ENCODE measurements around the gene RASGRF1. TPM values are rescaled to one million over a fixed set of nuclear protein-coding genes. Genes with fewer than 3 reads are reported as not detected.

RASGRF1 gene
- polyA plus RNA-seq, result 42.9 and 50.3 TPM in 2 replicates

DNA sequence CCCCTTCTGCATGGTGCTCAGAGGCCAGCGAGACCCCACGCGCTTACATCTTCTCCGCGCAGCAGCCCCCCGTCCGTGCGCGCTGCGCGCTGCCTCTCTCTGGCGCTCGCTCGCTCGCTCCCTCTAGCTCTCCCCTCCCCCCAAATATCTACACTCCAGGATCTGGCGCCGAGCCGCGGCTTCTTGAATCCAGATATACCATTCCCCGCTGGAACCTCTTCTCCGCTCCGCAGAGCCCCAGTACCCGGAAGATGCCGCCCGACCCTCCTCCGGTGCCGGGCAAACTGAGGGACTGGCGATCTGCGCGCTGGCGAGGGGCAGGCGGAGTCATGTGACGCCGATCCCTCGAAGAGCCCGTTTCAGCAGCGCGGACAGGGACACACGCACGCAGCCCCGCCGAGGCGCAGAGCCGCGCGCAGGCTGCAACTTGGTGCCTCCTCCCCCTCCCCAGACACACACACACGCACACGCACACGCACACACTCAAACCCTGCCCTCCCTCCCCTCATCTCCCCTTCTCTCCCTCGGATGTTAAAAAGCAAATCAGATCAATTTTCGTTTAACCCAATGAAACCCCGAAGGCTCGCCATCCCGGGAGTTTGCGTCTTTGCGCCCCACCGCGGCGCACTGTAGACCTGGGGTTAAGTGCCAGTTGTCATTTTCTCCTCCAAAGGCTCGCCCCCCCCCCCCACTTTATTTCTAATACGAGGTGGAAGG, at the start of gene RASGRF1:
RASGRF1 (minus strand) TSS at position 294 of the 717 bp plus-strand sequence; CDS start at position 12, 282 bp downstream.

GRCh38 chr15:78944669-78945407, 145.7 kb downstream of the RASGRF1 start, which contains the start of gene CTSH:
TSS of gene CTSH (minus strand) at chr15:78945046. CDS start at chr15:78944981, 65 bp downstream.

Other genes starting within 250 kb of the RASGRF1 start
- gene MORF4L1, start 217.9 kb downstream of the RASGRF1 start, polyA plus RNA-seq, result 468 and 511 TPM in 2 replicates
- 3.6 and 13.2 TPM in 2 replicates for gene CTSH, start 145.7 kb downstream of the RASGRF1 start, polyA plus RNA-seq
- gene ANKRD34C, start 191.9 kb upstream of the RASGRF1 start, polyA plus RNA-seq, result 4.0 and 5.0 TPM in 2 replicates
- gene TMED3, start 220.3 kb upstream of the RASGRF1 start, polyA plus RNA-seq, result 34.3 and 49.9 TPM in 2 replicates

All from Purkinje cell (primary cell).